Measurements from ENCODE around the gene ZNF804A. TPM values are rescaled to one million over a fixed set of nuclear protein-coding genes. Genes with fewer than 3 reads are reported as not detected.

Gene ZNF804A
- total and polyA plus RNA-seq, 2 of the 8 experiments (the other 6 are each of a cell fraction or from before 2014, with no cell fraction given): 0.02 TPM; not detected in 1

DNA sequence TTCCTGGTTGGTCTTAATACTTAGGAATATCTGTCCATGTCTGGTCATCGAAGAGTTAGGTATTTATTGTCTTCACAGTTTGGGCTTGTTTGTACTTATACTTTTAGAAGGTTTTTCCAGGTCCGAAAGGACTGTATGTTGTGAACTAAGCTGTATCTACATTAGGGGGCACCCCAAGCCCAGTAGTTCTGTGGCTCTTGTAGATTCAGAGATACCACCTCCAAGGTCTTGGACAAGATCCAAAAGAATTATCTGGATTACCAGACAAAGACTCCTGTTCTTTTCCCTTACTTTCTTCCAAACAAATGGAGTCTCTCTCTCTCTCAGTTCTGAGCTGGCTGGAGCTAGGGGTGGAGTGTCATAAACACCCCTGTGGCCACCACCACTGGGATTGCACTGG, 328.7 kb downstream of the ZNF804A start:
- Histone ChIP-seq H3K79me2 (ENCODE audit: control insufficient read depth in 1 of 2, insufficient read depth in 2 of 2, low read length in 2 of 2) (no peaks in the 10 kb centered on the region), H3K23ac (ENCODE audit: insufficient read length) (no peak overlapping the region), H2AK5ac (ENCODE audit: low read depth, low read length) (no peak overlapping the region), H3K9ac (replicated peaks in 1 of 4; ENCODE audit: extremely low read depth in 1 of 4, low read depth in 3 of 4, low read length in 3 of 4) (no peak overlapping the region), H3K4ac (replicated peaks; ENCODE audit: insufficient read length, low read depth, low read length) (no peak overlapping the region), H3K27ac (ENCODE audit: low read depth, low read length) (no peak overlapping the region), H3K9me3 (ENCODE audit: insufficient read depth in 2 of 2, low read depth in 1 of 2, low read length in 1 of 2) (no peaks in the 10 kb centered on the region), H3K36me3 (ENCODE audit: control insufficient read depth in 2 of 4, insufficient read depth in 4 of 4, low read length in 3 of 4) (no peaks in the 10 kb centered on the region), H3K23me2 (ENCODE audit: low read depth, low read length) (no peaks in the 10 kb centered on the region), H2BK5ac (ENCODE audit: low read depth, low read length) (no peak overlapping the region), H2BK120ac (replicated peaks; ENCODE audit: low read depth, low read length) (no peak overlapping the region), H3K4me3 (ENCODE audit: extremely low read depth in 1 of 4, insufficient read depth in 2 of 4, low read depth in 3 of 4, low read length in 4 of 4) (no peak overlapping the region), H2AFZ (ENCODE audit: low read length) (no peak overlapping the region), H4K91ac (replicated peaks; ENCODE audit: insufficient read length, low read length) (no peak overlapping the region), H3K27me3 (replicated peaks in 1 of 4; ENCODE audit: control insufficient read depth in 3 of 4, extremely low read depth in 1 of 4, insufficient read depth in 3 of 4, low read length in 3 of 4) (no peaks in the 10 kb centered on the region), H3K4me2 (ENCODE audit: insufficient read depth in 1 of 2, low read depth in 2 of 2, low read length in 2 of 2) (no peak overlapping the region), H2BK12ac (ENCODE audit: low read depth, low read length) (no peak overlapping the region), H4K8ac (ENCODE audit: extremely low read depth, insufficient read depth, low read length) (no peak overlapping the region), H3K79me1 (ENCODE audit: low read depth, low read length) (no peaks in the 10 kb centered on the region), H4K5ac (ENCODE audit: insufficient read length, low read depth, low read length) (no peak overlapping the region), H3K4me1 (replicated peaks in 1 of 4; ENCODE audit: control insufficient read depth in 3 of 4, insufficient read depth in 4 of 4, low read length in 3 of 4) (no peaks in the 10 kb centered on the region), H2BK20ac (ENCODE audit: low read length) (no peak overlapping the region), H3K14ac (ENCODE audit: insufficient read length) (no peak overlapping the region), H3K18ac (ENCODE audit: extremely low read depth, low read length) (no peak overlapping the region), H2BK15ac (ENCODE audit: low read length) (no peak overlapping the region), H4K20me1 (replicated peaks in 1 of 2; ENCODE audit: control insufficient read depth in 1 of 2, insufficient read depth in 2 of 2, low read length in 2 of 2) (no peaks in the 10 kb centered on the region), H3K56ac (replicated peaks; ENCODE audit: insufficient read length, low read depth, low read length) (no peak overlapping the region)
- WGBS, 2 experiments (ENCODE audit: extremely low coverage in 1 of 2, insufficient coverage in 1 of 2, insufficient read length in 1 of 2, insufficient replicate concordance in 2 of 2, low coverage in 1 of 2, low lambda C conversion rate in 2 of 2, missing lambda C conversion rate in 1 of 2): 98% methylated on average over 2 of the region's 2 CpGs; no CpG with 5 or more reads in 1 of the 2 experiments
- ChIA-PET POLR2A (ENCODE audit: partially characterized antibody) (no interaction called here), CTCF (ENCODE audit: partially characterized antibody) (interaction anchor here (0.9 to 1.6 kb wide), 2 partner anchors 17 to 177 kb away, joined by 3 to 4 read pairs; no protein-coding TSS in a partner anchor)
- FAIRE-seq (no peak), DNase-seq (ENCODE audit: low read depth in 1 of 2, low spot score in 2 of 2) (no peak)
- no peak for TF ChIP-seq SP4 (IDR thresholded peaks at IDR 0.05; ENCODE audit: low read length)
- TF ChIP-seq RAD21 (IDR thresholded peaks at IDR 0.05 in 1 of 2, conservative IDR thresholded peaks at IDR 0.05 in 1 of 2; ENCODE audit: low read depth in 2 of 2, low read length in 2 of 2): peak; percentile 38 to 55; a peak in 3 of 4 replicates

Data from H1 (cell line).